SK-N-MC (cell line): ENCODE results near the gene TSPYL1.

ENCODE experiments used
- DNase-seq: peaks from one replicate; pipeline ENCODE4 v3.0.0-alpha.2; 2011; ENCODE audit warnings: low read depth, low spot score
- H3K27ac ChIP-seq: fragments of 200-600 bp; sonication (generic); 2 replicates; pipeline ENCODE4 v1.5.1; 2016; ENCODE audit warnings: mixed run types
- H3K36me3 ChIP-seq: fragments of 200-600 bp; sonication (generic); 2 replicates; pipeline ENCODE4 v1.6.1; 2017; ENCODE audit warnings: antibody characterized with exemption, low read length, mixed read lengths; ENCODE audit not compliant: insufficient read depth
- H3K4me3 ChIP-seq: fragments of 200-600 bp; sonication (generic); 2 replicates; pipeline ENCODE4 v1.5.1; 2016
- H3K9ac ChIP-seq: fragments of 200-600 bp; sonication (generic); 2 replicates; pipeline ENCODE4 v1.8.0; 2017; ENCODE audit warnings: mixed run types, mixed read lengths; ENCODE audit not compliant: insufficient read length
- H3K9me3 ChIP-seq: fragments of 200-600 bp; sonication (generic); 2 replicates; pipeline ENCODE4 v1.6.1; 2017; ENCODE audit warnings: low read depth, mild to moderate bottlenecking, antibody characterized with exemption, low read length, moderate library complexity, mixed read lengths
- EZH2 ChIP-seq: fragments of 200-600 bp; sonication (generic); IDR thresholded peaks from one replicate; pipeline ENCODE4 v1.6.1; 2017; ENCODE audit warnings: antibody characterized with exemption
- FOXP2 ChIP-seq: optimal IDR thresholded peaks from 2 replicates; pipeline ENCODE3; 2011; ENCODE audit warnings: mild to moderate bottlenecking, moderate library complexity; ENCODE audit not compliant: insufficient read depth; ENCODE audit errors: extremely low read length, control extremely low read depth
- POLR2AphosphoS5 ChIP-seq: IDR thresholded peaks from 2 replicates; pipeline ENCODE4 v1.6.1; 2012; ENCODE audit warnings: mild to moderate bottlenecking, low read depth, low read length, borderline replicate concordance

The TSPYL1 gene

DNA sequence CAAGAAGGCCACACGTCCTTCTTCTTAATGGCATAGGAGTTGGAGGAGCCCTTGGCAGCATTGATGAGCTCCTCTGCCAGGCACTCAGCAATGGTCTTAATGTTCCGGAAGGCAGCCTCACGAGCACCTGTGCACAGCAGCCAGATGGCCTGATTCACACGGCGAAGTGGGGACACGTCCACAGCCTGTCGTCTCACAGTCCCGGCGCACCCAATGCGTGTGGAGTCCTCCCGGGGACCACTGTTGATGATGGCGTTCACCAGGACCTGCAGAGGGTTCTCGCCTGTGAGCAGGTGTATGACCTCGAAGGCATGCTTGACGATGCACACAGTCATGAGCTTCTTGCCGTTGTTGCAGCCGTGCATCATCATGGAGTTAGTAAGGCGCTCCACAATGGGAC, 21.2 kb downstream of the TSPYL1 start:
- Histone ChIP-seq H3K4me3 (no peak overlapping the region), H3K36me3 (no peaks in the 10 kb centered on the region; the same call in 1 of the 2 replicates), H3K9ac (no peak overlapping the region), H3K27ac (no peak overlapping the region), H3K9me3 (no peaks in the 10 kb centered on the region)
- TF ChIP-seq POLR2AphosphoS5 (no peak), FOXP2 (no peak), EZH2 (no peak)
- no peak for DNase-seq

DNA sequence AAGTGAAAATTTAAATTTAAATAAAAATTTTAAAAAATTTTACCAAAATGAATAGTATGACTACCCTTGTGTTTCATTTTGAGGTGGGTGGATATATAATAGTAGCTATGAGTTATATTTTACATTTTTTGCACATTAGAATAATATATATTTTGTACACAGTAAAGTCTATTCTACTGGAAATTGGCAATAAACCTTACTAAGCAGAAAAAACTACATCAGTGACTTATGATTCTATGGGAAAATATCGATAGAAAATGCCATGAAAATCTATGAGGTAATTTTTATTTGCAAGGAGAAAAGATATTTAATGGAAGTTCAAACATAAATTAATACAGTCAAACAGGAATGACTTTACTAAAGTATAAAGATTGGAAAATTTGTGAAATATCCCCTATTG, 23.0 kb downstream of the TSPYL1 start:
- Histone ChIP-seq H3K27ac (no peak overlapping the region), H3K9me3 (no peaks in the 10 kb centered on the region), H3K4me3 (no peak overlapping the region), H3K36me3 (peaks cover 8% of the 10 kb centered on the region), H3K9ac (no peak overlapping the region)
- no peak for TF ChIP-seq EZH2
- no peak for DNase-seq

DNA sequence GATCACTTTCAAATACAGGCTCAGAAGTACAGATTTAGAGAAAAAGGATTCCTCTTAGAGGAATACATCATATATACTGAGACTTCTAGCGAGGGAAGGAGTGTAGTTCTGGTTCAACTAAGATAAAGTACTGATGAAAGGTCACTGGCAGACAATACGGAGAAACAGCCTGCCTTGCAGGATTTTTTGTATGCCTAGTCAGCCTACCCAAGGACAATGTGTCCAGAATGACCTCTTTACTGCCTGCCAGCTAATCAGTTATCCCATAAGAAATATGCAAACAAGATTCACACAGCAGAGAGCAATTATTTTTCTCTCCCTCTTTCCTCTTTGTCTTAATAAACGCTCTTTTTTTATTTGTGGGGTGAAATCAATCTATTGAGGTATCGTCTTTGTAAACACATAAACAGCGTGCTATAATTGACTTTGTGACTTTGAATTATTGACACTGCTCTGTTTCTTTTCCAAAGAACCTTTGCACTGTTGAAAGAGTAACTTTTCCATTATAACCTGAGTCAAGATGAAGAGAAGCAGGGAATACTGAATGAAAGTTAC, 24.4 kb downstream of the TSPYL1 start:
- Histone ChIP-seq H3K36me3 (peaks cover 8% of the 10 kb centered on the region), H3K4me3 (peak overlapping the region; percentile 85), H3K9me3 (no peaks in the 10 kb centered on the region), H3K27ac (no peak overlapping the region), H3K9ac (peak overlapping the region; percentile 97)
- DNase-seq = no peak
- TF ChIP-seq POLR2AphosphoS5 (no peak), EZH2 (no peak), FOXP2 (no peak)

DNA sequence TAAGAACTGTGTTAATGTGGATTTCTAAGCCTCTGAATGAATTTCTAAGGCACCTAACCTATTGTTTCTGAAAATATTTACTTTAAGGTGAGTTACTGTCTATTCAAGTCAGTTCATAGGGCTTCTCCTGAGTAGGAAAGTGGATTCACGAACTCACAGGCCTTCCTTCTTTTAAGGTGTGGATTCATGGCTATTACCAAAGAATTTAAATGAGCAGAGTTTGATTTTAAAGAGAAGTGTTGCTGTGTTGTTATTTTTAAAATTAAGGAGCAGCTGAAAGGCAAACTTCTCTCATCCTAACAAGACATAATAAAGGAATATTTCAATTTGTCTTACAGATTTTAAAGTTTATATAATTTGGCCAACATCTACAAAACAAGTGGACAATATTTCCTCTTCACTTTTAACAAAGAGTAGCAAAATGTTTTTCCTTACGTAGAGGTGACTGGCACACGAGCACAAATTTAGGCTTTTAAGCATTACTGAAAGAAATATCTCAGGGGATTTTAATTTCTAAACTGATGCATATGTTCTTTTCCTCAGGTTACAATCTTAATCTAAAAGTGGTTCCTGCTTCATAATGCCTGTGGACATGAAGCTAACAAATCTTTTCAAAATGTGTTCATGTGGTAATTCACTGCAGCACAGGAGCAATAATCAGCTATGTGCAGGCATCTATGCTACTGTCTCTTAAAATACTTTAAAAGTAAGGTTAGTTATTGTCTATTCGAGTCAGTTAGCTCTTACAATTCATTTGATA, 25.3 kb downstream of the TSPYL1 start:
- Histone ChIP-seq H3K4me3 (peak overlapping the region; percentile 85), H3K9me3 (no peaks in the 10 kb centered on the region), H3K36me3 (peaks cover 8% of the 10 kb centered on the region), H3K27ac (peak overlapping the region; percentile 83), H3K9ac (peak overlapping the region; percentile 97)
- DNase-seq = no peak
- TF ChIP-seq POLR2AphosphoS5 (no peak), EZH2 (no peak)

DNA sequence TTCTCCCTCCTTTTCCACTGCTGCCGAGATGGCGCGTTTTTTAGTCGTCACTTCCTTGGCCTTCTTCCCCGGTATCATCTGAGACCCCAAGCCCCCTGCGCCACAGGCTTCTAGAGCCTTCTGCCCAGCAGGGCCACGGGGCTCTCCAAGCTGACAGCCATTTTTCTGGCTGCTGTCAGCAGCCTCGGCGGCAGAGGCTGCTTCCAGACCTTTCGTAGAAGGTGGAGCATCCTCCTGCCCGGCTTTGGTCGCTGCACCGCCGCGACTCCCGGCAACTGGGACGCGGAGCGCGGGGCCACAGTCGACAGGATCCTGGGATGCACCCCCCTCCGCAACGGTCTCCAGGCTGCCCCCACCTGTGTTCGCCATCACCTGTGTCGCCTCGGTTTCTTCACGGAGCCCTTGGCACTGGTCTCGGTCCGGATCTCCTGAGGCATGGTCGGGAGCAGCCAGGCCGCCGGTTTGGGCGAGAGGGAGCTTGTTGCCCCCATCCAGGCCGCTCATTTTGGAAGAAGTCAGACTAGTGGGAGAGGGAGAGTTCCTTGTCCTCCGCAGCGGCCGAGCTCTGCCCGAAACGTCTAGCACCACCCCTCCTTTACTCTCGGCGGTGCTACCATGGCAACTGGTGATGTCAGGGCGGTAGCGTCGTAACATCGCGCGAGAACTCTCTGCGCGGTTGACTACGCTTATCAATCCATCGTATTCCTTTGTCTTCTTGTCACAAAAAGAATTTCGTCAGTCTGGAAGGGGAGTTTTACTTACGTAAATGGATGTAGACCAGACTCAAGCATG, 26.0 kb downstream of the TSPYL1 start, which contains the start of gene TSPYL4:
TSPYL4 (minus strand) TSS at position 571 of the 792 bp plus-strand sequence; CDS start at position 504, 67 bp downstream.
- TF ChIP-seq POLR2AphosphoS5 (peak; percentile 94), FOXP2 (no peak)
- peak within 1 kb of the TSS; percentile 83 for H3K27ac ChIP-seq
- peak within 1 kb of the TSS; percentile 85 for H3K4me3 ChIP-seq

DNA sequence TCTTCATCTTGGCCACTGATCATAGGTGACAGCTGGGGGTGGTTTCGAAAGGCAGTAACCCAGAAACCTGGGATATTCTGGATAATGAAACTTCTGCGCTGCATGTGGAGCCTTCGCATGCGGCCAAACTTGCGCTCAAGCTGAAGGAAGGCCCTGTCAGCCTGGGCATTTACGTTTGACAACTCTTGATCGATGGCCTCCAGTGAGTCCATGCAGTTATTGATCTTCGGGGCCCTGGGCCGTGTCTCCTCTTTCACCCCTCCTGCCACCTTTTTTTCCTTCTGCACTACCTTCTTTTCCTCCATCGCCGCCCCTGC, 26.6 kb downstream of the TSPYL1 start:
- TF ChIP-seq POLR2AphosphoS5 = no peak
- TF ChIP-seq FOXP2 = no peak
- no peak for TF ChIP-seq EZH2
- H3K9me3 ChIP-seq = no peaks in the 10 kb centered on the region
- no peak overlapping the region for H3K27ac ChIP-seq
- peaks cover 8% of the 10 kb centered on the region; the same call in 1 of the 2 replicates for H3K36me3 ChIP-seq
- peak overlapping the region; percentile 97 for H3K9ac ChIP-seq
- peak overlapping the region; percentile 85 for H3K4me3 ChIP-seq
- DNase-seq = no peak

More for the DNA sequence above, 26.0 kb downstream of the TSPYL1 start, which contains the start of gene TSPYL4:
- Histone ChIP-seq H3K9me3 (no peaks in the 10 kb centered on the region), H3K9ac (peak within 1 kb of the TSS; percentile 97), H3K36me3 (peaks cover 8% of the 10 kb centered on the region; the same call in 1 of the 2 replicates)
- peak; percentile 92 for DNase-seq

DNA sequence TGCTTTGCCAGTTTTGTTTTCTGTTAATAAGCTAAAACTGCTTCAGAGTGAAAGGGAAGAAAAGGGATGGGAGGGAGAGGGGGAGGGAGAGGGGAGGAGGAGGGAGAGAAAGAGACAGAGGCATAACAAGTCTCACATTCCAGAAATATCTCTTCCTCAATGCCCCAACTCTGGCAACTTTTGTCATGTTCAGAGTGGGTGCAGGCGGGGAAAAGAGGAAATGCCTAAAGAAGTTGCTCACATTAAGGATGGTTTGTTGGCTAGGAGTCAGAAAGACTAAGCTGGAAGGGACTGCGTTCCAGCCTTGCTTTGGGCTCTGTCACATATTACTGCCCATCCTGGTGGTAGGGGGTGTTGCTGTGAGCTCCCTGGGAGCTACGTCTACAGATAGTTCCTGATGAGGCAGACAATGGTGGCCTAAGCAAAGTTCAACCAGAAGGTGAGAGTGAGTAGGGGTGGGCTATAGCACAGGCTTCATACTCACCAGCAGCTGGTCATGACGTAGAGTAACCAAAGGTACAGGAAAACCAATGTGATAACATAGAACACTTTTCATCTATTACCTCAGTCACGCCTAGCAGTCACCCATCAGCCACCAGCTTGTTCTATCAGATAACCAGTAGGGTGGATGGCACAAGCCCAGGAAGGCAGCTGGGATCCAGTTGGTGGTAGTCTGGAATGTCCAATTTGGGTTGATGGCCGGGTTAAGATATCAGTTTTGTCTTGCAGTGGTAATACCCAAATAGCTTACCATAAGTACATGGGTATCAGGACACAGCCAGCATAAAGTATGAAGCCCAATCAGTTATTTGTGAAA, 28.0 kb downstream of the TSPYL1 start:
- Histone ChIP-seq H3K27ac (peak overlapping the region; percentile 46), H3K9ac (peak overlapping the region; percentile 51), H3K36me3 (peaks cover 8% of the 10 kb centered on the region; the same call in 1 of the 2 replicates), H3K4me3 (peak overlapping the region; percentile 85), H3K9me3 (no peaks in the 10 kb centered on the region)
- DNase-seq = no peak
- no peak for TF ChIP-seq EZH2
- TF ChIP-seq FOXP2 = no peak
- TF ChIP-seq POLR2AphosphoS5 = 0 out of 2 replicates have a peak, but pooled peaks have one; percentile 29

DNA sequence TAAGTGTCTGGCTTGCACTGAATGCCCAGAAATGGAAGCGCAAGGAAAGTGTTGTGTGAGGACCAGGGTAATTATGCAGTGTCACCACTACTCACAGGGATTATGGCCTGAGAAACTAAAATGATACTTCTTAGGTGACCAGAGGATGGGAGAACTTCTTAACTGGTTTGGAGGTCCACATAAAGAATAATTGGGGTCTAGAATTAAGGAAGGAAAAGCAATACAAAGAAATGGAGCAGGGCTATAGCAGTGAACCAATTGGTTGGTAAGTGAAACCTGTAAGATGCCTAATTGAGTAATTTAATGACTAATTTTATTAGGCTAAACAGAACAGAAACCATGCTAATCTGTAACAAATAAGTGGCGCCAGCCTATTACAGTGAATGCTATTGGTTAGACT, 31.2 kb downstream of the TSPYL1 start:
- TF ChIP-seq POLR2AphosphoS5 (no peak), FOXP2 (no peak), EZH2 (no peak)
- no peak overlapping the region for H3K9ac ChIP-seq
- H3K4me3 ChIP-seq = no peak overlapping the region
- no peak overlapping the region for H3K27ac ChIP-seq
- H3K9me3 ChIP-seq = no peaks in the 10 kb centered on the region
- DNase-seq = no peak
- H3K36me3 ChIP-seq = peaks cover 8% of the 10 kb centered on the region; the same call in 1 of the 2 replicates
